NCI-H2196 (cell line): Measurements from ENCODE around the gene GNAO1.

Experiments
- DNase-seq: peaks from one replicate; lab custom pipeline; 2025; ENCODE audit not compliant: unreplicated experiment; lab: John Stamatoyannopoulos, UW

GNAO1 gene

GRCh38 chr16:56198006-56198754 is 6.9 kb downstream of the GNAO1 start:
- DNase-seq: no peak

- DNase-seq: no peak
Measured at GRCh38 chr16:56198755-56199114, 7.4 kb downstream of the GNAO1 start.

DNA sequence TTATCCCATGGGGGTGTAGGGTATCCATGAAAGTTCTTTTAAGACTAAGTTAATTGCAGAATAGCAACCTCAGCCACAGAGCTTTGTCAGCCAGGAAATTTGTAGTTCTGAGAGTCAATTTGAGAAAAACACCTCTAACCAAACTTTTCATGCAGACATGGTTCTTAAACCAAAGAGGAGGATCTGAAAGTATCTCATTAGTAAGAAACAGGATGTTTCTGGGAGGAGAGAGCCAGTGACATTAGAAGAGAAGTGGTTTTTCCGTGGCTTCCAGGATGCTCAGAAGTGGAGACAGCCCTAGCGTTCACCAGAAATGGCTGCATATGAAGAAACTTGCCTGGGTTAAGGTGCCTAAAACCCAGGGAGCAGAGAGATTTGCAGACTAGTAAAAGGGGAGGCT is 7.9 kb downstream of the GNAO1 start:
- no peak for DNase-seq

- no peak for DNase-seq
Measured at GRCh38 chr16:56201030-56201429, 9.7 kb downstream of the GNAO1 start.

DNA sequence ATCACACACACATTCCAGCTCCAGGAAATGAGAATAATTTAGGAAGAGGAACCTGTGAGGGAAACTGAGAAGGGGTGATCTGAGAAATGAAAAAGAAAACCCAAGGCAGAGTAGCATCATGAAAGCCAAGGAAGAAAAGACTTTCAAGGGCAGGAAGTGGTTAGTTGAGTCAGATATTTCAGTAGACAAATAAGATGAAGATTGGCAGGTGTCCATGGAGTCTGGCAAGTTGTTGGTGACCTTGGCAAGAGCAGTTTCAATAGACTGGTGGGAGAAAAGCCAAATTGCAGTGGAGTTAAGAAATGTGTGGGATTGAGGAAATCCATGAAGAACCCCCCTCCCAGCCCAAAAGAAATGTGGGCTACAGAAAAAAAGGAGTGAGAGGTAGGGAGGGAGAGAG is 10.7 kb downstream of the GNAO1 start:
- DNase-seq: no peak

DNA sequence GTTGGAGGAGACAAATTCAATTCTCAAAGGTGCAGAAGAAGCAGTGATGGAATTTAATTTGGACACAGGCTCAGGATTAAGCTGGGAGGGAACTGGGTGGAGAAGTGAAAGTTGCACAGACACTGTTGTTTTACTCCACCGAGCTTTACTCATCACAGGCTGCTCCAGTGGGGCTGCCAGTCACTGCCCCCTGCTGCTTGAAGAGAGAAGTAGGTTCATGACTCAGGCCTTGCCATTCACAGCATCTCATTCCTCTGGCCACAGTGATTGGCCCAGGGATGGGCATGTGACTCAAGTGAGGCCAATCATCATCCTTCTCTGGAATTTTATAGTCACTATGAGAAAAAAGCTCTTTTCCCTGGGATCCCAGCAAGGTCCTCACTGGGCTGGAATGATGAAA is 11.8 kb downstream of the GNAO1 start:
- no peak for DNase-seq

GRCh38 chr16:56204816-56205215 is 13.5 kb downstream of the GNAO1 start:
- DNase-seq: no peak

DNA sequence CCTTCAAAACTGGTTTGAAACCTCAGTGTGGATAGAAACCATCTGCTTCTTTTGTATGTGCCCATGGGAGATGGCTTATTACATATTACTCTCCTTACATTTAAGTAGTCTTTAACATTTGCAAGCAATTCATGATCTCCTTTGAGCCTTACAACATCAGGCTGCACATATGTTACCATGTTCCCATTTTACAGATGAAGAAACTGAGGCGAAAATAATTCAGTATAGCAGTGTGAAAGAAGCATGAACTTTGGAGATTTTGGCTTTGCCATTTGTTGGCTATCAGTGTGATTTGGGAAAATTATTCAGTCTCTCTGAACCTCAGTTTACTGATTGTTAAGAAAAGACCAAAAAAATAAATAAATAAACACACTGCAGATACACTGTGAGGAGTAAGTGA is 15.7 kb downstream of the GNAO1 start:
- no peak for DNase-seq

- DNase-seq: no peak
Measured at GRCh38 chr16:56207421-56207820, 16.1 kb downstream of the GNAO1 start.

- no peak for DNase-seq
Measured at GRCh38 chr16:56211435-56211981, 20.2 kb downstream of the GNAO1 start.

- no peak for DNase-seq
Measured at GRCh38 chr16:56212144-56212543, 20.9 kb downstream of the GNAO1 start.

GRCh38 chr16:56221995-56222394 is 30.7 kb downstream of the GNAO1 start:
- no peak for DNase-seq

- no peak for DNase-seq
Measured at GRCh38 chr16:56222474-56222997, 31.2 kb downstream of the GNAO1 start.

DNA sequence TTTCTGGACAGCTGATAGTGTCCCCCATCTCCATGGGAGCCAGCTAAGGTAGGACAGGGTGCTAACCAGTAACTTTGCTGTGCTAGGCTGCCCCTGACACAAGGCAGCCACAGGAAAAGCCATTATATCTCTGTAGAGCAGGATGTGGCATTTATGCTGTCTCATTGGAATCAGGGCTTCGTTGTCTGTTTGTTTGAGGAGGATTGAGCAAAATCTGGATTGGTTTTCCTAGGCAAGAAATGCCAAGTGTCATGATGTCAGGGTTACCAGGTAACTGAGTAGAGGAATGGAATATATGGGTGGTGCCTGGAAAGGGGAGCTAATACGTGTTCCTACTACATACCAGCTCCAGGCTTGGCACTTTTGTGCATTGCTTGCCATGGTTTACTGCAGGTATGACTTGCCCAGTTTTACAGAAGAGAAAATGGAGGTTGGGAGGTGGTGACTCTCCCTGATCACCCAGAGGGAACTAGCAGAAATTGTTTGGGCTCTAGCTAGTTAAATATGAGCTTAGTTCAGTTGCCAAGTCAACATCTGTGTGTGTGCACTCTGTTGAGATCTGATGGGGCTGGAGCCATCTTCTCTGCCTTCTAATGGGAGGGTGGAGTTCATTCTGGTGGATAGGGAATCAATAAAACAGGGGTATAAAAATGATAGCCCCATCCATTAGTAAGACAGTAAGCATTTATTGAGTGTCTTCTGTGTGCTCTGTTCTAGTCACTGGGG is 33.9 kb downstream of the GNAO1 start:
- no peak for DNase-seq

- no peak for DNase-seq
Measured at GRCh38 chr16:56226187-56226586, 34.9 kb downstream of the GNAO1 start.

DNA sequence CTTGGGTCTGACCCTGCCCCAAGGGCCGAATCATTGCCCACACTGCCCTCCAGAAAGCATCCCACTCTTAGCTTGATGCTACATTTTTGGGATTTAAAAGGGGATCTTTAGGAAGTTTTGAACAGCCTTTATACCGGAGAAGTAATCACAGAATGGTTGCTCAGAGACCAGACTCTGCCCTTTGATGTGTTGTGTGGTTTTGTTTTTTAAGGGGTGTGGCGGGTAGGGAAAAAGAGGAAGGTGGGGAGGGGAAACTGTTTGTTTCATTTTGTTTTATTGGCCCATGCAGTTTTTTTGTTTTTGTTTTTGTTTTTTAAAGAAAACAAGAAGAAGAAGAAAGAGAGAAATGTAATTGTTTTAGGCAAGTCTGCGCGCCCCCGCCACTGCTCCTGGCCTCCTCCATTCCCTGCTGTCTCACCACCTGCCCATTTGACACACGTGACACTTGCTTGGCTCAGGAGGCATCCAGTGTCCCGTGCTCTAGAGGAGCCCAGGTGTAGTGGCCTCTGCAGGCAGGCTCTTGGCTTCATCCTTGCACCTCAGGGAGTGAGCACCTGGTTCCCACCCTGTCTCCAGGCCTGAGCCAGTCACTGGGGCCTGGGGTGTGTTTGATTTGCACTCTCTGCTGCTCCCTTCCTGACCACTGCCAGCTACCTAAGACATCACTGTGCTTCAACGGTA is 35.7 kb downstream of the GNAO1 start:
- no peak for DNase-seq

DNA sequence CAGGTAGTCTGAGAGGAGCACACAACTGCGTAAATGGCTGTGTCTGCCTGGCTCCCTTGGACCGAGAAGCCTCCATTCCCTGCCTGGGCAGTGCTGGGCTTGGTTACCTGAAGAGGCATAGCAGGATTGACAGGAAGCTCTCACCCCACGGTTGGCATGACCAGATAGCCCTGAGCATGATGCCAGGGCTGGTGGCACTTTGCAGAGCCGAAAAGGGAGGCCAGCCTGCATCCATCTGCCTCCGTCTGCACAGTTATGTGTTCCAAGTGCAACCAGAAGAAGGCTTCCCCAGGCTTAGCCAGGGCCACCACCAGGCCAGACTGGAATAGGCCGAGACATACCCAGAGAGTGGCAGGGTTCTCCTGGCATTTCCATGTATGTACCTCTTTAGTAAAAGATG is 36.6 kb downstream of the GNAO1 start:
- DNase-seq: no peak

- no peak for DNase-seq
Measured at GRCh38 chr16:56228476-56228875, 37.2 kb downstream of the GNAO1 start.

- DNase-seq: no peak
Measured at GRCh38 chr16:56233795-56234566, 42.7 kb downstream of the GNAO1 start.

GRCh38 chr16:56234737-56235136 is 43.4 kb downstream of the GNAO1 start:
- DNase-seq: no peak

DNA sequence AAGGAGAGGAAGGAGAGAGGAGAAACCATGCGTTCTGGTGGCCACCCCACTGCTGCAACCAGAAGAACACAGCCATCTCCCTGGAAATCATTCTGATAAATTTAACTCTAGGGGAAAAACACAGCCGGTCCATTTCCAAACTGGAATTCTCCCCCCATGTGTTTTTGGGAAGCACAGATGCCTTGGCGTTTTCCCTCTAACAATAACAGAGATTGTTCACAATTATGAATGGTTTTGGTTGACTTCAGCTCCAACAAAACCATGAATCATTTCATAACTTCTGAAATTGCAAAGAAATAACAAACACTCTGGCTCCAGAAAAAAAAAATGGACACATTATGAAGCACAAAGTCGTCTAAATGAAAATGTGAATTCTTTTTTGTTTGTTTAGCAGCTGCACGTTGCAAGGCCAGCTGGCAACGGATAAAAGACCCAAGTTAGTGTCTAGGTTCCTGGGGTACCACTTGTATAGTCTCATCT is 46.2 kb downstream of the GNAO1 start:
- no peak for DNase-seq
